HCT116 (cell line): ENCODE data around the gene CHRM3. TPM values are rescaled to one million over a fixed set of nuclear protein-coding genes. Genes with fewer than 3 reads are reported as not detected.

Experiments used
- ATAC-seq: fragments of 200-7000 bp; cut with Tn5 transposase; 2 replicates; pipeline ENCODE4 v1.9.1; 2020; ENCODE audit warnings: mild to moderate bottlenecking, moderate library complexity
- BruUV-seq: library from RNA; stranded (reverse); fragments of 400-500 nt; replicated peaks from 2 replicates; lab custom pipeline; 2021; lab: Mats Ljungman, UMichigan
- CTCF ChIA-PET: fragments of 300-600 bp; sonication (Branson Sonifier 250); formaldehyde crosslinking; loops from one replicate; lab custom pipeline; 2021; ENCODE audit warnings: antibody characterized with exemption; lab: Charles Lee
- POLR2A ChIA-PET: fragments of 300-600, 350-600 bp; sonication (Branson Sonifier 250); formaldehyde crosslinking; loops from one replicate; lab custom pipeline; 2021; ENCODE audit warnings: antibody characterized with exemption; lab: Charles Lee
- RAD21 ChIA-PET, 2 experiments: fragments of 300-600 bp; sonication (Branson Sonifier 250); formaldehyde crosslinking; loops; one replicate each; lab custom pipeline; 2023; ENCODE audit warnings: low total read pairs in 2 of 2; ENCODE audit not compliant: uncharacterized antibody in 2 of 2, unreplicated experiment in 2 of 2, low non-redundant PET in 1 of 2; lab: Charles Lee
- DNase-seq: peaks from one replicate; pipeline ENCODE4 v3.0.0-alpha.2; 2010; ENCODE audit warnings: low read depth, low spot score
- H2AFZ ChIP-seq: fragments of 200-600 bp; shearing (Covaris generic), sonication (generic); 2 replicates; pipeline ENCODE4 v1.6.1; 2017; ENCODE audit warnings: low read depth, mixed run types, mixed read lengths, antibody characterized with exemption, low read length; ENCODE audit not compliant: poor library complexity, severe bottlenecking
- H3K27ac ChIP-seq: 2 replicates; pipeline ENCODE4 v1.5.1; 2012; ENCODE audit warnings: low read depth, low read length
- H3K27me3 ChIP-seq: fragments of 200-600 bp; sonication (generic); 2 replicates; pipeline ENCODE4 v1.6.1; 2016; ENCODE audit warnings: mixed run types, low read length, mixed read lengths; ENCODE audit not compliant: insufficient read depth
- H3K36me3 ChIP-seq, 2 experiments: fragments of 200-500 bp in 1 of 2; fragments of 200-600 bp in 1 of 2; sonication (Bioruptor generic) in 1 of 2; sonication (generic) in 1 of 2; 2 replicates each; pipeline versions ENCODE4 v1.5.1 to v1.6.1; 2014 to 2016; ENCODE audit warnings: low read length in 2 of 2, inconsistent platforms in 1 of 2, mixed read lengths in 1 of 2, mixed run types in 1 of 2; ENCODE audit not compliant: insufficient read depth in 2 of 2, control insufficient read depth in 1 of 2
- H3K4me1 ChIP-seq, 2 experiments: fragments of 200-600 bp in 1 of 2; sonication (generic) in 1 of 2; 2 replicates each; pipeline versions ENCODE4 v1.5.1 to v1.6.1; 2012 to 2017; ENCODE audit warnings: low read length in 2 of 2, inconsistent platforms in 1 of 2, mild to moderate bottlenecking in 1 of 2, mixed read lengths in 1 of 2, mixed run types in 1 of 2, moderate library complexity in 1 of 2; ENCODE audit not compliant: insufficient read depth in 2 of 2, control insufficient read depth in 1 of 2
- H3K4me2 ChIP-seq: fragments of 200-600 bp; sonication (generic); 2 replicates; pipeline ENCODE4 v1.6.1; 2017; ENCODE audit warnings: mixed run types, low read length, mixed read lengths
- H3K4me3 ChIP-seq, 2 experiments: fragments of 200-600 bp in 1 of 2; sonication (generic) in 1 of 2; replicated peaks in 1 of 2; 2 replicates each; pipeline ENCODE4 v1.5.1; 2011 to 2016; ENCODE audit warnings: low read length in 2 of 2, control low read depth in 1 of 2, low read depth in 1 of 2, mild to moderate bottlenecking in 1 of 2, mixed read lengths in 1 of 2, mixed run types in 1 of 2
- H3K79me2 ChIP-seq: fragments of 200-600 bp; sonication (generic); 2 replicates; pipeline ENCODE4 v1.6.1; 2017; ENCODE audit warnings: mild to moderate bottlenecking, mixed run types, low read length, moderate library complexity, mixed read lengths; ENCODE audit not compliant: insufficient read depth
- H3K9ac ChIP-seq: fragments of 200-600 bp; sonication (generic); 2 replicates; pipeline ENCODE4 v1.6.1; 2016; ENCODE audit warnings: low read length, mixed read lengths
- H3K9me2 ChIP-seq: fragments of 200-600 bp; sonication (generic), shearing (Covaris generic); 2 replicates; pipeline ENCODE4 v1.6.1; 2017; ENCODE audit warnings: mixed run types, mild to moderate bottlenecking, moderate library complexity; ENCODE audit not compliant: insufficient read depth
- H3K9me3 ChIP-seq, 2 experiments: fragments of 200-500 bp in 1 of 2; fragments of 200-600 bp in 1 of 2; sonication (Bioruptor generic) in 1 of 2; sonication (generic) in 1 of 2; 2 replicates each; pipeline ENCODE4 v1.6.1; 2014 to 2017; ENCODE audit warnings: low read length in 2 of 2, mixed read lengths in 2 of 2, inconsistent platforms in 1 of 2, low read depth in 1 of 2, mild to moderate bottlenecking in 1 of 2, mixed run types in 1 of 2, moderate library complexity in 1 of 2; ENCODE audit not compliant: control insufficient read depth in 1 of 2, insufficient read depth in 1 of 2
- H4K20me1 ChIP-seq: fragments of 200-600 bp; sonication (generic), shearing (Covaris generic); 2 replicates; pipeline ENCODE4 v1.6.1; 2017; ENCODE audit warnings: mixed run types, mild to moderate bottlenecking, moderate library complexity; ENCODE audit not compliant: insufficient read depth
- CBX3 ChIP-seq: IDR thresholded peaks from 2 replicates; pipeline ENCODE4 v1.6.1; 2012; ENCODE audit warnings: low read depth
- CEBPB ChIP-seq: IDR thresholded peaks from 2 replicates; pipeline ENCODE4 v1.6.1; 2012; ENCODE audit warnings: low read depth
- EGR1 ChIP-seq: IDR thresholded peaks from 2 replicates; pipeline ENCODE4 v1.6.1; 2012; ENCODE audit warnings: low read depth
- FOSL1 ChIP-seq: IDR thresholded peaks from 2 replicates; pipeline ENCODE4 v1.6.1; 2012; ENCODE audit warnings: low read depth
- POLR2A ChIP-seq: IDR thresholded peaks from 2 replicates; pipeline ENCODE4 v1.7.0; 2011; ENCODE audit warnings: borderline replicate concordance; ENCODE audit not compliant: insufficient read depth, insufficient read length; ENCODE audit errors: extremely low read depth
- POLR2AphosphoS5 ChIP-seq: IDR thresholded peaks from 2 replicates; pipeline ENCODE4 v1.6.1; 2011; ENCODE audit warnings: mild to moderate bottlenecking, low read depth, low read length, moderate library complexity
- SIN3A ChIP-seq: IDR thresholded peaks from 2 replicates; pipeline ENCODE4 v1.6.1; 2012; ENCODE audit warnings: low read depth
- SRF ChIP-seq: IDR thresholded peaks from 2 replicates; pipeline ENCODE4 v1.6.1; 2012; ENCODE audit warnings: low read depth
- ZFX ChIP-seq: fragments of 450-650 bp; IDR thresholded peaks from 2 replicates; pipeline ENCODE4 v1.6.1; 2017
- ZNF274 ChIP-seq: fragments of 200-500 bp; sonication (Bioruptor generic); IDR thresholded peaks from 2 replicates; pipeline ENCODE4 v1.6.1; 2014; ENCODE audit warnings: mild to moderate bottlenecking, low read depth, low read length, inconsistent platforms
- intact Hi-C: fragments of 100-400 bp; cut with micrococcal nuclease; formaldehyde crosslinking; loops from 2 replicates; pipeline ENCODE4 v1.10.0; 2022
- total RNA-seq: library from RNA; stranded (reverse); gene quantifications from one replicate; pipeline ENCODE4 v1.2.1, GENCODE V29; 2021; ENCODE audit not compliant: unreplicated experiment
- TF ChIP-seq, protein P1 (sequence below): IDR thresholded peaks from 2 replicates; pipeline ENCODE4 v1.6.1; 2012
- TF ChIP-seq, protein P2 (sequence below): IDR thresholded peaks from 2 replicates; pipeline ENCODE4 v1.6.1; 2012; ENCODE audit warnings: low read depth
- TF ChIP-seq, protein P3 (sequence below): IDR thresholded peaks from 2 replicates; pipeline ENCODE4 v1.6.1; 2012
- TF ChIP-seq, protein P4 (sequence below), 3 experiments: fragments of 200-600 bp in 1 of 3; sonication (generic) in 1 of 3; IDR thresholded peaks in 2 of 3; conservative IDR thresholded peaks in 1 of 3; 2 replicates each; pipeline ENCODE4 v1.5.1; 2012 to 2017; ENCODE audit warnings: low read depth in 2 of 3, low read length in 2 of 3, antibody characterized with exemption in 1 of 3, borderline replicate concordance in 1 of 3, control low read depth in 1 of 3, mild to moderate bottlenecking in 1 of 3, mixed read lengths in 1 of 3, mixed run types in 1 of 3, moderate library complexity in 1 of 3; ENCODE audit not compliant: insufficient read depth in 1 of 3

Gene CHRM3
- total RNA-seq, 1 experiment from 2014 or later, result 0.15 TPM

DNA sequence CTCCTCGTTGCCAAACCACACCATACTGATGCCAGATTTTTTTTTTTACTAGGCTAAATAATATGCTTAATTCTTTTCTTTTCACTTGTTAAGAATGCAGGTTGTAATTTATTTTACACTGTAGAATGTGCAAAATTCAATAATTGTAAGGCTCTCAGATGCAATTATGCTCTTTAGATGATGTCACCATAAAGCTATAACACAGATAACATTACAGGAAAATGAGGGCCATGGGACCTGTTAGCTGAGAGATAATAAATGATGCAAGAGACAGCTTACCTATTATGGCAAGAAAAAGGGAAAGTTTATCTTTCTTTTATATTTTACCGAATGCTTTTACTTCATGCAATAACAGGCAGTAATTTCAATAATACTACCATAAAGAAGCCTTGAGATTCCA is 35.4 kb downstream of the CHRM3 start:
- Histone ChIP-seq H3K36me3 (no peaks in the 10 kb centered on the region), H3K79me2 (no peaks in the 10 kb centered on the region), H3K4me3 (no peak overlapping the region), H3K27ac (no peak overlapping the region), H3K9ac (no peak overlapping the region), H3K27me3 (no peaks in the 10 kb centered on the region), H3K9me3 (peaks cover 0 to 22% of the 10 kb centered on the region in 2 experiments; a peak in 2 of 4 replicates), H2AFZ (no peak overlapping the region), H3K4me2 (no peak overlapping the region), H3K9me2 (no peaks in the 10 kb centered on the region), H4K20me1 (no peaks in the 10 kb centered on the region), H3K4me1 (no peaks in the 10 kb centered on the region)
- RAD21 ChIA-PET, result no interaction called here
- TF ChIP-seq POLR2A, result no peak
- TF ChIP-seq, protein P1, sequence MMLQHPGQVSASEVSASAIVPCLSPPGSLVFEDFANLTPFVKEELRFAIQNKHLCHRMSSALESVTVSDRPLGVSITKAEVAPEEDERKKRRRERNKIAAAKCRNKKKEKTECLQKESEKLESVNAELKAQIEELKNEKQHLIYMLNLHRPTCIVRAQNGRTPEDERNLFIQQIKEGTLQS, result no peak
- no peak for TF ChIP-seq CBX3
- TF ChIP-seq ZNF274, result no peak
- TF ChIP-seq EGR1, result no peak
- TF ChIP-seq SRF, result no peak
- no peak for TF ChIP-seq POLR2AphosphoS5
- no peak for TF ChIP-seq CEBPB
- DNase-seq, result no peak
- CTCF ChIA-PET, result no interaction called here
- no peak for ATAC-seq
- BruUV-seq, result no TSS peak
- POLR2A ChIA-PET, result no interaction called here
- intact Hi-C loops, result no loop called here

DNA sequence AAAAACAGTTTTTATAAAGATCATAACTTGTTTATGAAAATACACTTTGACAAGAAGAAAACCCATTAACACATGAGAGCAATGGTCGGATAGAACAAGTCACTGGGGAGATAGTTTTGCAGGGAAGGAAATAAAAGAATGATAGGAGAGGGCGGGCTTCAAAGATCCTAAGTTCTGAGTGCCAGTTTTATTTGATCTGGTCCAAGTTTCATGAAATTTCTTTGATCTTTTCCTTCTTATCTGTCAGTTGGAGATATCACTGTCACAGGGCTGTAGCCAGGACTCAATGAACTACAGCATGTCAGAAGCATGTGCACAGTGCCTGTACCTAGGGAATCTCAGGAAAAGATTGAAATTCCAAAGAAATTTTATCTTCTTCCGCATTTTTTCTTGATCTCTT is 36.5 kb downstream of the CHRM3 start:
- DNase-seq (no peak), ATAC-seq (no peak)
- Histone ChIP-seq H3K9me2 (no peaks in the 10 kb centered on the region), H3K9me3 (peaks cover under 1 to 26% of the 10 kb centered on the region in 2 experiments; a peak in 2 of 4 replicates), H3K36me3 (no peaks in the 10 kb centered on the region), H3K9ac (no peak overlapping the region)
- ChIA-PET POLR2A (no interaction called here), CTCF (no interaction called here)
- intact Hi-C loops, result no loop called here
- TF ChIP-seq CBX3 (no peak), SRF (no peak), SIN3A (no peak), ZFX (no peak), FOSL1 (no peak), POLR2AphosphoS5 (no peak)
- TF ChIP-seq, protein P2, sequence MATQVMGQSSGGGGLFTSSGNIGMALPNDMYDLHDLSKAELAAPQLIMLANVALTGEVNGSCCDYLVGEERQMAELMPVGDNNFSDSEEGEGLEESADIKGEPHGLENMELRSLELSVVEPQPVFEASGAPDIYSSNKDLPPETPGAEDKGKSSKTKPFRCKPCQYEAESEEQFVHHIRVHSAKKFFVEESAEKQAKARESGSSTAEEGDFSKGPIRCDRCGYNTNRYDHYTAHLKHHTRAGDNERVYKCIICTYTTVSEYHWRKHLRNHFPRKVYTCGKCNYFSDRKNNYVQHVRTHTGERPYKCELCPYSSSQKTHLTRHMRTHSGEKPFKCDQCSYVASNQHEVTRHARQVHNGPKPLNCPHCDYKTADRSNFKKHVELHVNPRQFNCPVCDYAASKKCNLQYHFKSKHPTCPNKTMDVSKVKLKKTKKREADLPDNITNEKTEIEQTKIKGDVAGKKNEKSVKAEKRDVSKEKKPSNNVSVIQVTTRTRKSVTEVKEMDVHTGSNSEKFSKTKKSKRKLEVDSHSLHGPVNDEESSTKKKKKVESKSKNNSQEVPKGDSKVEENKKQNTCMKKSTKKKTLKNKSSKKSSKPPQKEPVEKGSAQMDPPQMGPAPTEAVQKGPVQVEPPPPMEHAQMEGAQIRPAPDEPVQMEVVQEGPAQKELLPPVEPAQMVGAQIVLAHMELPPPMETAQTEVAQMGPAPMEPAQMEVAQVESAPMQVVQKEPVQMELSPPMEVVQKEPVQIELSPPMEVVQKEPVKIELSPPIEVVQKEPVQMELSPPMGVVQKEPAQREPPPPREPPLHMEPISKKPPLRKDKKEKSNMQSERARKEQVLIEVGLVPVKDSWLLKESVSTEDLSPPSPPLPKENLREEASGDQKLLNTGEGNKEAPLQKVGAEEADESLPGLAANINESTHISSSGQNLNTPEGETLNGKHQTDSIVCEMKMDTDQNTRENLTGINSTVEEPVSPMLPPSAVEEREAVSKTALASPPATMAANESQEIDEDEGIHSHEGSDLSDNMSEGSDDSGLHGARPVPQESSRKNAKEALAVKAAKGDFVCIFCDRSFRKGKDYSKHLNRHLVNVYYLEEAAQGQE, result no peak
- TF ChIP-seq, protein P3, sequence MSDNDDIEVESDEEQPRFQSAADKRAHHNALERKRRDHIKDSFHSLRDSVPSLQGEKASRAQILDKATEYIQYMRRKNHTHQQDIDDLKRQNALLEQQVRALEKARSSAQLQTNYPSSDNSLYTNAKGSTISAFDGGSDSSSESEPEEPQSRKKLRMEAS, result no peak
- TF ChIP-seq, protein P4, sequence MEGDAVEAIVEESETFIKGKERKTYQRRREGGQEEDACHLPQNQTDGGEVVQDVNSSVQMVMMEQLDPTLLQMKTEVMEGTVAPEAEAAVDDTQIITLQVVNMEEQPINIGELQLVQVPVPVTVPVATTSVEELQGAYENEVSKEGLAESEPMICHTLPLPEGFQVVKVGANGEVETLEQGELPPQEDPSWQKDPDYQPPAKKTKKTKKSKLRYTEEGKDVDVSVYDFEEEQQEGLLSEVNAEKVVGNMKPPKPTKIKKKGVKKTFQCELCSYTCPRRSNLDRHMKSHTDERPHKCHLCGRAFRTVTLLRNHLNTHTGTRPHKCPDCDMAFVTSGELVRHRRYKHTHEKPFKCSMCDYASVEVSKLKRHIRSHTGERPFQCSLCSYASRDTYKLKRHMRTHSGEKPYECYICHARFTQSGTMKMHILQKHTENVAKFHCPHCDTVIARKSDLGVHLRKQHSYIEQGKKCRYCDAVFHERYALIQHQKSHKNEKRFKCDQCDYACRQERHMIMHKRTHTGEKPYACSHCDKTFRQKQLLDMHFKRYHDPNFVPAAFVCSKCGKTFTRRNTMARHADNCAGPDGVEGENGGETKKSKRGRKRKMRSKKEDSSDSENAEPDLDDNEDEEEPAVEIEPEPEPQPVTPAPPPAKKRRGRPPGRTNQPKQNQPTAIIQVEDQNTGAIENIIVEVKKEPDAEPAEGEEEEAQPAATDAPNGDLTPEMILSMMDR (IDR thresholded peaks at IDR 0.05 in 2 of 3, conservative IDR thresholded peaks at IDR 0.05 in 1 of 3; ENCODE audit: borderline replicate concordance in 1 of 3, insufficient read depth in 1 of 3, low read depth in 2 of 3, low read length in 2 of 3), result no peak
- TF ChIP-seq, all 23 proteins: peak for 0
- Histone ChIP-seq H3K4me2 (no peak overlapping the region), H3K79me2 (no peaks in the 10 kb centered on the region), H3K27ac (no peak overlapping the region), H3K4me1 (no peaks in the 10 kb centered on the region), H3K27me3 (no peaks in the 10 kb centered on the region), H4K20me1 (no peaks in the 10 kb centered on the region), H3K4me3 (no peak overlapping the region), H2AFZ (no peak overlapping the region)
- RAD21 ChIA-PET, result no interaction called here
- BruUV-seq, result no TSS peak
